Forelimb muscle (tissue), 1 donor: Measurements from ENCODE around the gene C1orf226. TPM values are rescaled to one million over a fixed set of nuclear protein-coding genes. Genes with fewer than 3 reads are reported as not detected.

Experiments used
- DNase-seq: peaks from one replicate; pipeline ENCODE4 v3.0.0-alpha.2; 2013; ENCODE audit warnings: low read depth
- polyA plus RNA-seq: library from polyadenylated mRNA; unstranded; fragments of 120-200 nt; gene quantifications from one replicate; pipeline ENCODE4 v1.2.1, GENCODE V29; 2013; ENCODE audit not compliant: insufficient read length

The C1orf226 gene
- polyA plus RNA-seq, 1 donor, result 0.72 TPM

DNA sequence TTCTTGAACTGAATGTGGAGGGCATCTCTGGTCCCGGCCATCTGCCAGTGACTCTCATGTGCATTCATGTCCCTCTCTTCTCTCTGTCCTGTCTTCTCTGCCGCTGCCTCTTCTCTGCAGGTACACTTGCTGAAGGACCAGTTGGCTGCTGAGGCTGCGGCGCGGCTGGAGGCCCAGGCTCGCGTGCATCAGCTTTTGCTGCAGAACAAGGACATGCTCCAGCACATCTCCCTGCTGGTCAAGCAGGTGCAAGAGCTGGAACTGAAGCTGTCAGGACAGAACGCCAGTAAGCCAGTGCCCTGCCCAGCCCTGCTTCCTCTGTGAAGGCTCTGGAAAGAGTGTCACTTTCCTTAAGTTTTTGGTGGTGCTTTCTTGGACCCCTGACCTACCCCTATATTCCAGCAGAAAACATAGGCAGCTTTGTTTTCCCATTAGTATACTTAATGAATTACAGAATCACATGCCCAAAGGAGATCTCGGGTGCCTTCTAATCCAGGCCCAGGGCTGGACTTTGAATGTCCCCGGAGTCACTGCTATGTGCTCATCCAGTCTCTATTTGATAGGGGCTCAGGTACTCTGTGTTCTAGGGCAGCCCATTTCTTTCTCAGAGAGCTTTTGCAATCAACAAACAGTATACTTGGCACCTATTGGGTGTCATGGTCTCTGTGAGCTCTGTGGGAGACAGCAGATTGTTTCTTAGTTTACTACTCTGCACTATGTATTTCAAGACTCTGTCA is 16.1 kb upstream of the C1orf226 start:
- no peak for DNase-seq

DNA sequence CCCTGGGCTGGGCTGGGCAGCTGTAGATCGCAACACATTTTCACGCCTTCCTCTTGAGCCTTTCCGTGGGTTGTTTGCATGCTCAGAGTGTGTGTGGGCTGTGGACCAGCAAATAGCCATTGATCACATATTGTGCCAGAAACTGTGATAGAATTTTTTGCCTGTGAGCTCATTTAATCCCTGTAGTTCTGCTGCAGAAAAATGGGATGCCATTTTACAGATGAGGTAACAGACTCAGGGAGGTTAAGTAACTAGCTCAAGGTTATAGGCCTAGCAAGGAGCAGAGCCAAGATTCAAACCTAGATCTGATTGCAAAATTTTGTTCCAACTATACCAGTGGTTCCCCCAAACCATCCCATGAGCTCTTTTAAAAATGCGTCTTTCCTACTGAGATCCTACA is 15.4 kb upstream of the C1orf226 start:
- no peak for DNase-seq

DNA sequence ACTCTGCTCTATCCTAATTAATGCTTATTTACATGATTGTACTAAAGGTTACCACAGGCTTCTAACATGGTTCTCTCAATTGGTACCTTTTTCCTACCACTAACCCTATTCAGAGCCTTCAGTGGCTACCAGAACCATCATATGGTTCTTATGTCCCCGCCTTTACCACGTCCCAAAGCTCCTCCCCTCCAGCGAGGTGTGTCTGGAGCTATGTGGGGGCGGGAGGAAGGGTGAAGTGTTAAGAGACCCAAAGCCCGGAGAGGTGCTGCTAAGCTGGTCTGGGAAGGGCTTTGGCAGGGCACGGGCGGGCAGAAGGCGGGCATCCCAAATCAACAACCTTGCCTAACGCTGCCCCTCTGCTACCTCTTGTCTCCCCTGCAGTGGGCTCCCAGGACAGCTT is 14.9 kb upstream of the C1orf226 start:
- DNase-seq, result no peak

DNA sequence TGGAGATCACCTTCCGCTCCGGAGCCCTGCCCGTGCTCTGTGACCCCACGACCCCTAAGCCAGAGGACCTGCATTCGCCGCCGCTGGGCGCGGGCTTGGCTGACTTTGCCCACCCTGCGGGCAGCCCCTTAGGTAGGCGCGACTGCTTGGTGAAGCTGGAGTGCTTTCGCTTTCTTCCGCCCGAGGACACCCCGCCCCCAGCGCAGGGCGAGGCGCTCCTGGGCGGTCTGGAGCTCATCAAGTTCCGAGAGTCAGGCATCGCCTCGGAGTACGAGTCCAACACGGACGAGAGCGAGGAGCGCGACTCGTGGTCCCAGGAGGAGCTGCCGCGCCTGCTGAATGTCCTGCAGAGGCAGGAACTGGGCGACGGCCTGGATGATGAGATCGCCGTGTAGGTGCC is 14.5 kb upstream of the C1orf226 start:
- DNase-seq, result no peak

DNA sequence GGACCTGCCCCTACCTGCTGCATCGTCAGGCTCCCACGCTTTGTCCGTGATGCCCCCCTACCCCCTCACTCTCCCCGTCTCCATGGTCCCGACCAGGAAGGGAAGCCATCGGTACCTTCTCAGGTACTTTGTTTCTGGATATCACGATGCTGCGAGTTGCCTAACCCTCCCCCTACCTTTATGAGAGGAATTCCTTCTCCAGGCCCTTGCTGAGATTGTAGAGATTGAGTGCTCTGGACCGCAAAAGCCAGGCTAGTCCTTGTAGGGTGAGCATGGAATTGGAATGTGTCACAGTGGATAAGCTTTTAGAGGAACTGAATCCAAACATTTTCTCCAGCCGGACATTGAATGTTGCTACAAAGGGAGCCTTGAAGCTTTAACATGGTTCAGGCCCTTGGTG is 13.8 kb upstream of the C1orf226 start:
- no peak for DNase-seq

DNA sequence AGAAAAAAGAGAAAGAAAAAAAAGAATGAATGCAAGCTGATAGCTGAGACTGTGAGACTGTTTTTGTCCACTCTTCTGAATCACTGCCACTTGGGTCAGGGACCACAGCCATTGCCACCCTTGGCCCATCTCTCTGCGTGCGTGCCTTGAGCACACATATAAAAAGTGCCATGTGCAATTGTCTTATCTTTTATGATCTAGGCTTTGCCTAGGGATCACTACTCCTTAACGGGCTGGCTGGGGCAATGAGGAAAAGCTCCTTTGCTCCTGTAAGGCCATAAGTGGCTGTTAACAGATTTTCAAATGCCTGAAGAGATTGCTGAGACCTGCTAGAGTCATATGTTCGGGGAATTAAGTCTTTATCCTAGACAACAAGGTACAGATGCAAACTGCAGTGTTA is 13.1 kb upstream of the C1orf226 start:
- no peak for DNase-seq

DNA sequence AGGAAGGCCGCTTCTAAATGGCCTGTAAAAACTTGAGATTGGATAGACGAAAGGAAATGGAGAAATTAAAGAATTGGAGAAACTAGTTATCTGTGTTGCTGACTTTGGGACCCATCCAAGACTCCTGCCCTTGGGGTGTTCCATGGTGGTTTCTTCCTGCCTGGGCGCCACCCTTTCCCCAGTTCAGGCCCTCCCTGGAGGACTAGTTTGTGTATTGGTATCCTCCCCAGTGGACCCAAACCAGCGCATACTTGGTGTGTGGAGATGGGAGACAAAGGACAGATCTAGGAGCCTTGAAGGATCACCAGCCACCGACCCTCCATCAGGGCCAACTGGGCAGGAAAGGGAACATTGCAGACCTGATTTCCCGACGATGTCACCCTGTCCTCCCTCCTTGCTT is 12.0 kb upstream of the C1orf226 start:
- no peak for DNase-seq

DNA sequence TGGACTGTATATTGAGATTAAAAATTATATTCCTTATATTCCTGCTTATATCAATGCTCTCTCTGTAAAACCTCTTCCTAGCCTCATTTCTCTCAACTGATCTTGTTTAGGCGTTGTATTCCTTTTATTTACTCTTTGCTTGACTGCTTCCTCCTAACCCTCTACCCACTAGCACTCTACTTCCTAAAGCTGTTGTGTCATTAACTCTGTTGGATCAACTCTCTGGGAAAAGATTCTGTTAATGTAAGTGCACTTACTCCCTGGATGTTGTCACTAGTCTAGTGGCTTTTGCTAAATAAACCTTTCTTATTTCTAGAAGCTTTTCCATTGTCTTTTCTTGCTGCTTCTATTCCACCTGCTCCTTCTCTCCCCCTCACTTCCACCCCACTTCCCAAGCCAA is 11.4 kb upstream of the C1orf226 start:
- no peak for DNase-seq

DNA sequence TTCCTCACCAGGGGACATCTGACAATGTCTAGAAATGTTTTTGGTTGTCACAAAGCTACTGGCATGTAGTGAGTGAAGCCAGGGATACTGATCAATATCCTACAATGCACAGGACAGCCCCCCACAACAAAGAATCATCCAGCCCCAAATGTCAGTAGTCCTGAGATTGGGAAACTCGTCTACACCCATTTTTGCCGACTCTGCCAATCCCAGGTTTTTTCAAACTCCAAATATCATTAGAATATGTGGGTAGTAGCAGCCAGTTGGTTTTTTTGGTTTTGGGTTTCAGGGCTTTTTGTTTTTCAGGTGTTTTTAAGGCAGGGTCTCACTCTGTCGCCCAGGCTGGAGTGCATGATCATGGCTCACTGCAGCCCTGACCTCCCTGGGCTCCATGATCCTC is 10.8 kb upstream of the C1orf226 start:
- no peak for DNase-seq

DNA sequence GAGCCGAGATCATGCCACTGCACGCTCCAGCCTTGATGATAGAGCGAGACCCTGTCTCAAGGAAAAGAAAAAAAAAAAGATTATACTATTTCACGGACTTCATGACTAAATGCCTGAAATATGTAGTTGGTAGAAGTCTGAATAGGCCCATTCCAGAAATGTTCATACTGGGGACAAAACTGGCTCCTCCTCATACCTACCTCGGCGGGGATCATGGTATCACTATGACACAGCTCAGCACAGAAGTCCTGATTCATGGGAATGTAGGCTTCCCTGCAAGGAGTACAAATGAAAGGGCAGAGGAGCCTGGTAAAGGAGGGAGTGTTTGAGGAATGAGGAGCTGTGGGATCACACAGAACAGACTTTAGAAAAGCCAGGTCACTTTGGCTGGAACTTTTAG is 9.9 kb upstream of the C1orf226 start:
- no peak for DNase-seq

DNA sequence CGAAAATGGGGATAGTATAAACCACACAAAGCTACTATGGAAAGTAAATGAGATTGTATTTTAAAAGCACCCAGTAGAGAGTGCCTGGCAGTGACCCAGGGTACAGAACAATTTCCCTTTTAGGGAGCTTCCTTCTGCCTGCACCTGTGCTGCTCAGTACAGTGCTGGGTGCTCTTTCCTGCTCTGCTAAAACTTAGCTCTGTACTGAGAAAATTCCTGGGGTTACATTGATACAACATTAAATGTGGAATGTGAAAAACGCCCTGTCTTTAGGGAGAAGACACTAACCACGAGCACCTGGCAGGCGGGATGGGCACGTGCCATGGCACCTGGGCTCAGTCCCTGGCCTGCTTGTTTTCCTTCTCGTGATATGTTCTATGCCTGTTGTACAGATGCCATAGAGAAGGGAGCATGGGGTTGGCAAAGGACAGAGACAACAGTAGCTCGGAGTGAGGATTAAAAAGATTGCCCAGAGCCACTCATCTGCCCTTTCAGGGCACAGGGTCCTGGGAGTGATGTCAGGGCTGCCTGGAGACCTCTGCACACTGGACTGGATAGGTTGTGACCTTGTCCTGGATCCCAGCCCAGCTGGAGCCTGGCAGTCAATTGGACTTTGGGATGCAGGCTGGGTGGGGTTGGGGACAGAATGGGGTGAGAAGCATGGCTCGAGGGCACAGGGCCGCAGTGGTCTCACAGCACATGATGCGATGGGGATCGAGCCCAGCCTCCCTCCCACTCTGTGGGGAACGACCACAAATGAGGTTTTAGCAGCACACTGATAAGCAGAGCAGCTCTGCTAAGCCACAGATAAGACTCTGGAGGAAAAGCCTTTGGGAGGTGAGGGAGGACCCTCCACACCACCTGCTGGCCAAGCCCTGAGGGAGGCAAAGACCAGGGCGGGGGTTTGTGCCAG is 9.1 kb upstream of the C1orf226 start:
- no peak for DNase-seq

DNA sequence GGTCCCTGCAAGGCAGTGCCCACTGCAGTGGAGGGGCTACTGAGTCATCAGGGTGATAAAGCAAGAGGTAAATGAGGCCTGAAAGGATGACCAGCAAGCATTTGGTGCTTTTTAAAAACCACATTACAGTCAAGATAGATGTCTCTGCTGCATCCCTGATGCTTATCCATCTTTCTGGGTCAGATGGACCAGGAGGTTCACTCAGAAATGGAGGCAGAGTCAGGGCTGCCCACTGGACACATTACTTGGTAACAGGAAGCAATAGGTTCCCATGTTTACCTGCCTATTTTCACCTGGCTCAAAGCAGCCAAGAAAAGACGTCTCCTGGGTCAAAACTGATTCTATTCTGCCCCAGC is 8.5 kb upstream of the C1orf226 start:
- DNase-seq, result no peak

DNA sequence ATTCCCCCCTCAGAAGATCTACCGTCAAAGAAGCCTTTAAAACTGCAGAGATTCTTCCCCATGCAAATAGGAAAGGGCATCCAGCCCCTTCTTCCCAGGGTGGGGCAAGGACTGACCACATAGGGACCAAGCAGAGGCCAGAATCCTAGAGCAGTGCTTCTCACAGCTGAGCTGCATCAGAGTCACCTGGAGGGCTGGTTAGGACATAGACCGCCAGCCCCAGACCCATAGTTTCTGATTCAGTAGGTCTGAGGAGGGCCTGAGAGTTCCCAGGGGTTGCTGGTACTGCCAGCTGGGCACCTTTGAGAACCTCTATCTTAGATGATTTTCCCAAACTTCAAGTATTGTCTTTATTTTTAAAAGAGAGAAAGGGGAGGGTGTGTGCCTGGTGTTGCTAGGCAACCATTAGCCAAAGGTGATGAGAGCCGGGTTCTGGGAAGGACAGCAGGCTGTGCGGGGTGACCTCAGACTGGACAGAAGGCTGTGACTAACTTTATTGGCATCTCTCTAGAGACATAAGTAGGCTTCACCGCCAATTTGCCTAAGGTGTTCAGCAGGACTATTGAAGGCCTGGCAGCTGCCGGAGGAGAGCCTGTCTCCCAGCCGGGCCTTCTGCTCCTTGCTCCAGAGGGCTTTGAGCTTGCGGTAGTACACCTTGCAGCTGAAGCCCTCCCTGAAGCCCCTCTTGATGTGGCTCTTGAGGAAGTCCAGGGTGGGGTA is 7.8 kb upstream of the C1orf226 start:
- no peak for DNase-seq

DNA sequence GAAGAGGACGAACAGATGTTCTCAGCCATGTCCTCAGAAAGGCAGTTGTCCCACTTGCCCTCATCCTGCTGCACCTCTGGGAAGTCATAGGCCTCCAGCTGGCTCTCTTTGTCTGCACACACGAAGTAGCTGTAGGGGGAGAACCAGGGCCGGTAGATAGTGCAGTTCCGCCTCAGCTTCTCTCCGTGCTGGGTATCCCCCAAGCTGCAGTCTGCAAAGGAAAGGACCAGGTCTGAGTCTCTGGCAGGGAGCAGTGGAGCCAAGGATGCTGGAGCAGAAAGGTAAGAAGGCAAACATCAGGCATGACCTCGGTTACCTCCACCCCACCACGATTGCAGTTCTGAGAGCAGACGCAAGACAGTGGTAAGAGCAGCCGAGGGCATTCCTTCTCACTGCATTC is 7.1 kb upstream of the C1orf226 start:
- DNase-seq, result no peak

DNA sequence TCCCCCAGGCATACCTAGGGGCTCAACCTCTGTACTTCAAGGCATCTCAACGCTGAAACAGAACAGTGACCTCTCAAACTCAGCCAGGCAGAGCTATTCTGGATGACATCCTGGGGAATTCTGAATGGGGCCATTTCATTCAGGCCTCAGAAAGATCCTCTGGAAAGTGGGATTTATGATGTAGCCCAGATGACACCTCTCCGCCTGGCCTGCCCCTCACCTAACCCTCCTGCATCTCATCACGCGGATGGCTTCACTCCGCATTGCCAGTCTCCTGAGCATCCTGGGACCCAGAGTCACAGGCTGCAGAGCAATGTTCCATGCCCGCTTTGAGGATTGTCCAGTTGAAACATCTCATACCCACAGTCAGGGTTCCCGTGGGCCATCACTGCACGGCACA is 6.1 kb upstream of the C1orf226 start:
- no peak for DNase-seq

DNA sequence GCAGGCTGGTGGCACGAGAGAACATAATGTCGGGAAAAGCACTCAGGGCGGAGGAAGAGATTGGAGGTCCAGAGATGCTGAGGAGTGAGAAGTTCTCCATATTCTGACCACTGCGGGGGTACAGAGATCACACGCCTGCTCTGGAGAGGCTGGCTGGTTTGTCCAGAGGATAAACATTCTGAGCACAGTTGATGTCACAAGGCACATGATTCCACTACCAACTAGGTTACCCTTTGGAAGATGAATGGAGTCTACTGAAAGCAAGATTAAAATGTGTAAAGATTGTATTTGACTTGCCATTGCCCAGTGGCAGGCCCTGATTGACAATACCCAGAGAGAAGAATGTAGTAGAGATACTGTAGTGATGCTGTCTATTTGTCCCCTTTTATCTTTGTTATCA is 4.8 kb upstream of the C1orf226 start, which contains the start of gene SPATA46:
Gene SPATA46, minus strand, starts transcription at position 164 of the 400 bp plus-strand sequence. Its CDS starts 64 bp downstream, at position 100.
- no peak for DNase-seq

DNA sequence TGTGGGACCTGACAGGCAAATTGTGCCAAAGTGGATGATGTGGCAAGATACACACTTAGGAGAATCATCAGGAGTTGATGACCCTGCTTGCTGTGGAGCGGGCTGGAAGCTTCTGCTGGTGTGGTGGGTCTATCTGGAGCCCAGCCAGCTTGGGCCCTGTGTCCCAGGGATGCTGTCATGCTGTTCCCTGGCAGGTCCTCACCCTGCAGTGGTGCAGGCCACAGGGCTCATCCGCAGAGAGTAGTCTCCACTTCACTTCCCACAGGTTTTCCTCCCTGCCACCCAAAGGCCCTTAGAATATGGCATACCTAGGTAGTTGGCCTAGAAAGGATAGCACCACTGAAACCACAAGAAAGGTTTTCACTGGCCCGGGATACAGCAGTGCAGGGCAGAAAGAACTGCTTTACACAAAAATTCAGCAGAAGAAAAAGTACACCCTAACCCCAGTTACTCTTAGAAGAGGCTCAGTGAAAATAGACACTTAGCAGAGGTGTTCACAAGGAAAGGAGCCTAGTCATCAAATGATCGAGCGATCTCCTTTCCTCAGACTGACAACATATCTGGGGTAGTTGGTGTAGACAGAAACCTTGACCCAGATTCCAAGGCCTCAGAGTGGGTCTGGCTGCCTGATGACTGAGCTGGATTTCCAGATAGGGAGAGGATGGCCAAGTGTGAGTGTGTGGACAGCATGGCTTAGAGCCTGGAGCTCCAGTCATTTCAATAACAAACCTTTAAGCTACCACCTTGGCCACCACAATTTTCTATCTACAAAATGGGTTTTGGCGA is 1.3 kb upstream of the C1orf226 start:
- no peak for DNase-seq

DNA sequence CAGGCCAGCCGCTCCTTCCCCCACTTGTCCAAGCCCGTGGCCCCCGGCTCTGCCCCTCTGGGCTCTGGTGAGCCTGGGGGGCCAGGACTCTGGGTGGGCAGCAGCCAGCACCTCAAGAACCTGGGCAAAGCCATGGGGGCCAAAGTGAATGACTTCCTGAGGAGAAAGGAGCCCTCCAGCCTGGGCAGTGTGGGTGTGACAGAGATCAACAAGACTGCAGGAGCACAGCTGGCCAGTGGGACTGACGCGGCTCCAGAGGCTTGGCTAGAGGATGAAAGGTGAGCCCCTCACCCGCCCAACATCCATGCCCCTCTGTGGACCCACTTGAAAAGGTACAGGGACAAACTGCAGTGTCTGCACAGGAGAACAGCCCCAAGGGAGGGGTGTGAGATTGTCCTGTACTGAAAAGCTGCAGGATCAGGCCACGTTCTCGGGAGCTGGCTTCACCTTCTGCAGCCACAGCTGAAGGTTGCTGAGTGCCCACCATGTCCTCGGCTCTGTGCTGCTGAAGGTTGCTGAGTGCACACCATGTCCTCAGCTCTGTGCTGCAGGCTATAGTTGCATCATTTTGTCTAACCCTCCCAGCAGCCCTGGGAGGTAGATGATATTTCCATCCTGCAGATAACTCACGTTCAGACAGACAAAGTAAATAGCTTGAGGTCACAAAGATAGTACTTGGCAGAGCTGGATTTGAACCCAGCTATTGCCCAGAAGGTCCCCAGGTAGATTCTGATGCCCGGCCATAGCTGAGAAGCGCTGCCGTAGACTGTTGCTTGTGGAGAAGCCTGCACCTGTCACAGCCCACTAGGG is 618 bp downstream of the C1orf226 start:
- no peak for DNase-seq

DNA sequence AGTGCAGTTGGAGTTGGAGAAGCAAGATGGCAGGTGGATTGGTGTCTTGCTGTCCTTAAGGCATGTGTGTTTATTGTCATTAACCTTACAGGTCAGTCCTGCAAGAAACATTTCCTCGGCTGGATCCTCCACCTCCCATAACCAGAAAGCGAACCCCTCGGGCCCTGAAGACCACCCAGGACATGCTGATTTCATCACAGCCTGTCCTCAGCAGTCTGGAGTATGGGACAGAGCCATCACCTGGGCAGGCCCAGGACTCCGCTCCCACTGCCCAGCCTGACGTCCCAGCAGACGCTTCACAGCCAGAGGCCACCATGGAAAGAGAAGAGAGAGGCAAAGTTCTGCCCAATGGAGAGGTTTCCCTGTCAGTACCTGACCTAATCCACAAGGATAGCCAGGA is 1.6 kb downstream of the C1orf226 start:
- DNase-seq, result no peak

DNA sequence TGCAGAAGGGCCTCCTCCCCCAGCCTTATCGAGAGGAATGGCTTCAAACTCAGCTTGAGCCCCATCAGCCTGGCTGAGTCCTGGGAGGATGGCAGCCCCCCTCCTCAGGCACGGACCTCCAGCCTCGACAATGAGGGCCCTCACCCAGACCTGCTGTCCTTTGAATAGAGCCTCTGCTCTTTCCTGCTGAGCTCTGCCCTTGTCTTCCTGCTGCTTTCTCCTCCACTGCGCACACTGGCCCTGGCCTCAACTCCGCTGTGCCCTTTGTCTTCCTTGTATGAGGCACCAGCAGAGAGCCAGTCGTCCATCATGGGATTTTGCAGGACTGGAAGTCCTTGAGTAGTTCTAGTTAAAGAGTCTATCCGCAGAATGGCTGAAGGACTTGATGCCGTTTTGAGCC is 2.0 kb downstream of the C1orf226 start:
- DNase-seq, result no peak

DNA sequence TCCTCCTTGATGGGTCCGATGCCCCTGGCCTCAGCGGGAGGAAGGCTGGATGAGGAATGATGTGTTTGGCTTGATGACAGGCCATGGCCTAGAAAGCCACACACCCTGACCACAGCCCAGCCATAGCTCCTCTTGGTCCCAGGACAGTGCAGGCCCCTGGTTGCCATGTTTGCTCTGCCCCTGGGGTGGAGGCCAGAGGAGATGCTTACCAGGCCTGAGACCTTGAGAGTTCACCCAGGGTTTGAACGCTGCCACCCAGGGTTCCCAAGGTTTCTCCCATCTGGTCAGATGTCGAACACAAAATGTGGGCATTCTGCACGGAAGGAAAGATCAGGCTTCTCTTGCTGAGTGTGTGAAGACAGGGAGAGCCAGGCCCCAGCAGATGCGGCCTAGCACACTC is 2.6 kb downstream of the C1orf226 start:
- DNase-seq, result no peak
